Measurements from ENCODE around the gene HBZ. TPM values are rescaled to one million over a fixed set of nuclear protein-coding genes. Genes with fewer than 3 reads are reported as not detected.
A peak's percentile ranks its signal among the peaks of the same experiment; 100 is the strongest.
"Not testable (repeated sequence)": the region's sequence is repeated elsewhere in the genome, so short reads cannot be mapped to it uniquely, and the experiment has no call there.

HBZ gene
- total RNA-seq, 3 donors from 2014 or later = not detected

- no peaks in the 10 kb centered on the region for H3K27me3 ChIP-seq
- H3K4me1 ChIP-seq = no peaks in the 10 kb centered on the region
- no peaks in the 10 kb centered on the region for H3K9me3 ChIP-seq
- no peak overlapping the region for H3K4me3 ChIP-seq
- H3K36me3 ChIP-seq = no peaks in the 10 kb centered on the region
- DNase-seq (ENCODE audit: low spot score in 2 of 2) = no peak
- TF ChIP-seq CTCF (IDR thresholded peaks at IDR 0.05) (no peak), POLR2A (IDR thresholded peaks at IDR 0.05) (no peak), POLR2AphosphoS5 (IDR thresholded peaks at IDR 0.05) (no peak)
- H3K27ac ChIP-seq = peak overlapping the region; percentile 5 to 17
- intact Hi-C loops (cut with DNase I; ENCODE audit: low total_unique reads) = no loop called here
Observed at GRCh38 chr16:143456-143855, 9.0 kb upstream of the HBZ start.

- H3K9me3 ChIP-seq = no peaks in the 10 kb centered on the region
- TF ChIP-seq POLR2AphosphoS5 (IDR thresholded peaks at IDR 0.05) = no peak
- no peak for TF ChIP-seq CTCF (IDR thresholded peaks at IDR 0.05)
- no peak for TF ChIP-seq POLR2A (IDR thresholded peaks at IDR 0.05)
- DNase-seq (ENCODE audit: low spot score in 2 of 2) = no peak
- H3K27me3 ChIP-seq = no peaks in the 10 kb centered on the region
- no peak overlapping the region for H3K4me3 ChIP-seq
- H3K4me1 ChIP-seq = no peaks in the 10 kb centered on the region
- intact Hi-C loops (cut with DNase I; ENCODE audit: low total_unique reads) = no loop called here
- no peak overlapping the region for H3K27ac ChIP-seq
- H3K36me3 ChIP-seq = no peaks in the 10 kb centered on the region
Observed at GRCh38 chr16:144797-145252, 7.6 kb upstream of the HBZ start.

- no peaks in the 10 kb centered on the region for H3K4me1 ChIP-seq
- intact Hi-C loops (cut with DNase I; ENCODE audit: low total_unique reads) = no loop called here
- H3K4me3 ChIP-seq = no peak overlapping the region
- no peaks in the 10 kb centered on the region for H3K27me3 ChIP-seq
- no peak for DNase-seq (ENCODE audit: low spot score in 2 of 2)
- TF ChIP-seq CTCF (IDR thresholded peaks at IDR 0.05) = no peak
- no peak for TF ChIP-seq POLR2A (IDR thresholded peaks at IDR 0.05)
- TF ChIP-seq POLR2AphosphoS5 (IDR thresholded peaks at IDR 0.05) = no peak
- H3K27ac ChIP-seq = no peak overlapping the region
- no peaks in the 10 kb centered on the region for H3K9me3 ChIP-seq
- no peaks in the 10 kb centered on the region for H3K36me3 ChIP-seq
Observed at GRCh38 chr16:146646-147045, 5.8 kb upstream of the HBZ start.

- H3K27me3 ChIP-seq = no peaks in the 10 kb centered on the region
- H3K27ac ChIP-seq = no peak overlapping the region
- intact Hi-C loops (cut with DNase I; ENCODE audit: low total_unique reads) = no loop called here
- H3K4me1 ChIP-seq = no peaks in the 10 kb centered on the region
- DNase-seq (ENCODE audit: low spot score in 2 of 2) = no peak
- no peaks in the 10 kb centered on the region for H3K36me3 ChIP-seq
- TF ChIP-seq POLR2AphosphoS5 (IDR thresholded peaks at IDR 0.05) = no peak
- no peak for TF ChIP-seq CTCF (IDR thresholded peaks at IDR 0.05)
- TF ChIP-seq POLR2A (IDR thresholded peaks at IDR 0.05) = no peak
- H3K4me3 ChIP-seq = no peak overlapping the region
- H3K9me3 ChIP-seq = no peaks in the 10 kb centered on the region
Observed at GRCh38 chr16:149024-149660, 3.3 kb upstream of the HBZ start.

- intact Hi-C loops (cut with DNase I; ENCODE audit: low total_unique reads); H3K9me3 ChIP-seq; H3K27ac ChIP-seq; H3K27me3 ChIP-seq; H3K36me3 ChIP-seq; H3K4me1 ChIP-seq; DNase-seq (ENCODE audit: low spot score in 2 of 2); H3K4me3 ChIP-seq: not testable (repeated sequence)
Observed at GRCh38 chr16:153129-153521, 681 bp downstream of the HBZ start.

GRCh38 chr16:153550-154216 lies 1.2 kb downstream of the HBZ start:
- H3K4me1 ChIP-seq; H3K27ac ChIP-seq; H3K9me3 ChIP-seq; H3K36me3 ChIP-seq; intact Hi-C loops (cut with DNase I; ENCODE audit: low total_unique reads); H3K27me3 ChIP-seq; DNase-seq (ENCODE audit: low spot score in 2 of 2): not testable (repeated sequence)
- peak overlapping the region in 1 of 3 donors; percentile 54 for H3K4me3 ChIP-seq

Data from breast epithelium (tissue), 4 donors.